ENCODE results near the gene RAB25. TPM values are rescaled to one million over a fixed set of nuclear protein-coding genes. Genes with fewer than 3 reads are reported as not detected.
A peak's percentile ranks its signal among the peaks of the same experiment; 100 is the strongest.

Gene RAB25
- total and polyA plus RNA-seq, 2 of the 13 experiments (the other 11 are each of a cell fraction or from before 2014, with no cell fraction given): 0.20 to 0.22 TPM

- TF ChIP-seq FOSL1 (CRISPR knock-in tag; IDR thresholded peaks at IDR 0.05; ENCODE audit: borderline replicate concordance) (peak; percentile 62), ZNF577 (CRISPR knock-in tag; IDR thresholded peaks at IDR 0.05; ENCODE audit: borderline replicate concordance, low read depth) (no peak), FIP1L1 (IDR thresholded peaks at IDR 0.05; ENCODE audit: borderline replicate concordance, insufficient read depth, low read depth, low read length) (no peak), PTBP1 (IDR thresholded peaks at IDR 0.05; ENCODE audit: low read depth, low read length, poor library complexity, severe bottlenecking) (no peak), ZNF329 (CRISPR knock-in tag; IDR thresholded peaks at IDR 0.05; ENCODE audit: low read depth) (peak; percentile 80), NCOA5 (CRISPR knock-in tag; IDR thresholded peaks at IDR 0.05) (no peak), UBTF (CRISPR knock-in tag; IDR thresholded peaks at IDR 0.05) (peak; percentile 50; the same call in 1 of the 2 replicates), ZNF549 (CRISPR knock-in tag; IDR thresholded peaks at IDR 0.05) (no peak), EZH2 (conservative IDR thresholded peaks at IDR 0.05; ENCODE audit: low read depth, low read length) (no peak), ZNF691 (CRISPR knock-in tag; IDR thresholded peaks at IDR 0.05; ENCODE audit: borderline replicate concordance, low read depth) (0 out of 2 replicates have a peak, but pooled peaks have one; percentile 43), SAFB2 (CRISPR knock-in tag; IDR thresholded peaks at IDR 0.05; ENCODE audit: borderline replicate concordance, low read depth) (peak; percentile 18; the same call in 1 of the 2 replicates), ATM (IDR thresholded peaks at IDR 0.05; ENCODE audit: borderline replicate concordance) (no peak), SUZ12 (IDR thresholded peaks at IDR 0.05; ENCODE audit: low read depth, low read length) (no peak), PHF20 (CRISPR knock-in tag; IDR thresholded peaks at IDR 0.05) (no peak), ZNF337 (CRISPR knock-in tag; IDR thresholded peaks at IDR 0.05; ENCODE audit: borderline replicate concordance, low read depth) (no peak), CC2D1A (CRISPR knock-in tag; IDR thresholded peaks at IDR 0.05) (no peak), ZNF441 (CRISPR knock-in tag; IDR thresholded peaks at IDR 0.05; ENCODE audit: borderline replicate concordance) (no peak), RERE (CRISPR knock-in tag; IDR thresholded peaks at IDR 0.05; ENCODE audit: low read depth) (no peak), ZNF382 (CRISPR knock-in tag; IDR thresholded peaks at IDR 0.05; ENCODE audit: borderline replicate concordance) (no peak), MAFK (conservative IDR thresholded peaks at IDR 0.05 in 1 of 2, IDR thresholded peaks at IDR 0.05 in 1 of 2; ENCODE audit: low read length in 2 of 2) (no peak), RBAK (CRISPR knock-in tag; IDR thresholded peaks at IDR 0.05) (no peak)
These were observed 53.4 kb downstream of the RAB25 start, which contains the start of gene LMNA (continued) for GRCh38 chr1:156114101-156114918.
